AG10803 (cell line): ENCODE measurements around the gene MMP25.
"Not testable (repeated sequence)": the region's sequence is repeated elsewhere in the genome, so short reads cannot be mapped to it uniquely, and the experiment has no call there.

Experiments
- DNase-seq: peaks from one replicate; pipeline ENCODE4 v3.0.0; 2010; ENCODE audit warnings: low read depth
- H3K4me3 ChIP-seq: 2 replicates; pipeline ENCODE4 v1.5.1; 2011; ENCODE audit warnings: mild to moderate bottlenecking, low read length, control low read depth
- CTCF ChIP-seq: conservative IDR thresholded peaks from 2 replicates; pipeline ENCODE4 v1.5.1; 2011; ENCODE audit warnings: mild to moderate bottlenecking, low read length, control low read depth, inconsistent platforms

The MMP25 gene

GRCh38 chr16:3046641-3047386, 453 bp downstream of the MMP25 start:
- no peak for TF ChIP-seq CTCF
- H3K4me3 ChIP-seq = no peak overlapping the region

DNA sequence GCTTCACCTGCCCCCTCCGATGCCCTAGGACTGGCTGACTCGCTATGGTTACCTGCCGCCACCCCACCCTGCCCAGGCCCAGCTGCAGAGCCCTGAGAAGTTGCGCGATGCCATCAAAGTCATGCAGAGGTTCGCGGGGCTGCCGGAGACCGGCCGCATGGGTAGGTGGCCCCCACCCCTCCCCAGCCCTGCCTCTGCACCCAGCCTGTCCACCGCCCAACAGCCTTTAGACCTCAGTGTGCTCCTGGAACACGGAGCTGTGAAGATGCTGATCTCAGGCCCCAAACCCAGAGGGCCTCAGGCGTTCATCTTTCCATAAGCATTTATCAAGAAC, 993 bp downstream of the MMP25 start:
- H3K4me3 ChIP-seq = no peak overlapping the region
- no peak for TF ChIP-seq CTCF

More at GRCh38 chr16:3046641-3047386, 453 bp downstream of the MMP25 start:
- no peak for DNase-seq

DNA sequence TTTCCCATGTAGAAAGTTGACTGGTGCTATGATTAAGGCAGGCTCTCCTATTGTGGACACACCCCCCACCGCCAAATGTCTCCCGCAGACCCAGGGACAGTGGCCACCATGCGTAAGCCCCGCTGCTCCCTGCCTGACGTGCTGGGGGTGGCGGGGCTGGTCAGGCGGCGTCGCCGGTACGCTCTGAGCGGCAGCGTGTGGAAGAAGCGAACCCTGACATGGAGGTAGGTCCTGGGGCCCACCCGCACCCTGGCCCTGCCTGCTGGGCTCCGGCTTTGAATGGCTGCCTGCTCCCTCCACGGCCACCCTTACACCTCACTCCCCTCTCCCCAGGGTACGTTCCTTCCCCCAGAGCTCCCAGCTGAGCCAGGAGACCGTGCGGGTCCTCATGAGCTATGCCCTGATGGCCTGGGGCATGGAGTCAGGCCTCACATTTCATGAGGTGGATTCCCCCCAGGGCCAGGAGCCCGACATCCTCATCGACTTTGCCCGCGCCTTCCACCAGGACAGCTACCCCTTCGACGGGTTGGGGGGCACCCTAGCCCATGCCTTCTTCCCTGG, 3.6 kb downstream of the MMP25 start:
- no peak for DNase-seq
- no peak for TF ChIP-seq CTCF
- H3K4me3 ChIP-seq = no peak overlapping the region

More for the DNA sequence above, 993 bp downstream of the MMP25 start:
- DNase-seq = no peak

- no peak overlapping the region for H3K4me3 ChIP-seq
- TF ChIP-seq CTCF = no peak
- no peak for DNase-seq
These were observed 4.1 kb downstream of the MMP25 start for GRCh38 chr16:3050487-3050886.

GRCh38 chr16:3051009-3051408, 4.6 kb downstream of the MMP25 start:
- no peak for DNase-seq
- H3K4me3 ChIP-seq = no peak overlapping the region
- TF ChIP-seq CTCF = no peak

GRCh38 chr16:3051494-3051893, 5.1 kb downstream of the MMP25 start:
- H3K4me3 ChIP-seq = no peak overlapping the region
- no peak for TF ChIP-seq CTCF
- no peak for DNase-seq

GRCh38 chr16:3052571-3053329, 6.4 kb downstream of the MMP25 start:
- not testable (repeated sequence) for H3K4me3 ChIP-seq, DNase-seq

GRCh38 chr16:3053330-3053710, 7.0 kb downstream of the MMP25 start:
- not testable (repeated sequence) for DNase-seq, H3K4me3 ChIP-seq
